Panc1 (cell line): Measurements from ENCODE around the gene ADCY2. TPM values are rescaled to one million over a fixed set of nuclear protein-coding genes. Genes with fewer than 3 reads are reported as not detected.

Experiments used
- ATAC-seq: fragments of 200-7000 bp; cut with Tn5 transposase; 2 replicates; pipeline ENCODE4 v1.9.1; 2020; ENCODE audit warnings: mild to moderate bottlenecking, moderate library complexity
- BruUV-seq: library from RNA; stranded (reverse); fragments of 400-500 nt; replicated peaks from 2 replicates; lab custom pipeline; 2021; lab: Mats Ljungman, UMichigan
- CTCF ChIA-PET: fragments of 300-600 bp; sonication (Branson Sonifier 250); formaldehyde crosslinking; loops from one replicate; lab custom pipeline; 2022; ENCODE audit warnings: antibody characterized with exemption; lab: Charles Lee
- POLR2A ChIA-PET: fragments of 300-600 bp; sonication (Branson Sonifier 250); formaldehyde crosslinking; loops from one replicate; lab custom pipeline; 2022; ENCODE audit warnings: antibody characterized with exemption; lab: Charles Lee
- DNase-seq: peaks from one replicate; pipeline ENCODE4 v3.0.0-alpha.2; 2010; ENCODE audit warnings: low read depth, low spot score
- H3K27ac ChIP-seq: 2 replicates; pipeline ENCODE4 v1.5.1; 2011; ENCODE audit warnings: mild to moderate bottlenecking, low read length, inconsistent platforms
- H3K27me3 ChIP-seq: fragments of 200-500 bp; sonication (Bioruptor generic); 2 replicates; pipeline ENCODE4 v1.6.0; 2014; ENCODE audit warnings: low read length, inconsistent platforms; ENCODE audit not compliant: control insufficient read depth, insufficient read depth
- H3K36me3 ChIP-seq: fragments of 200-500 bp; sonication (Bioruptor generic); 2 replicates; pipeline ENCODE4 v1.5.1; 2014; ENCODE audit warnings: inconsistent platforms, mild to moderate bottlenecking, low read length, moderate library complexity; ENCODE audit not compliant: control insufficient read depth, insufficient read depth
- H3K4me1 ChIP-seq: 2 replicates; pipeline ENCODE4 v1.5.1; 2011; ENCODE audit warnings: inconsistent platforms, mild to moderate bottlenecking, low read length, moderate library complexity; ENCODE audit not compliant: control insufficient read depth, insufficient read depth
- H3K4me3 ChIP-seq, 2 experiments: 2 replicates each; pipeline ENCODE4 v1.5.1; 2011 to 2012; ENCODE audit warnings: low read depth in 2 of 2, low read length in 2 of 2, mild to moderate bottlenecking in 2 of 2, inconsistent platforms in 1 of 2, moderate library complexity in 1 of 2
- H3K9me3 ChIP-seq: fragments of 200-500 bp; sonication (Bioruptor generic); 2 replicates; pipeline ENCODE4 v1.5.1; 2014; ENCODE audit warnings: low read depth, mild to moderate bottlenecking, inconsistent platforms, low read length, moderate library complexity; ENCODE audit not compliant: control insufficient read depth, insufficient read depth
- POLR2AphosphoS5 ChIP-seq: IDR thresholded peaks from 2 replicates; pipeline ENCODE4 v1.6.1; 2012; ENCODE audit warnings: mild to moderate bottlenecking, low read depth, low read length, moderate library complexity
- REST ChIP-seq, 2 experiments: IDR thresholded peaks; 2 replicates each; pipeline ENCODE4 v1.6.1; 2011 to 2012; ENCODE audit warnings: low read depth in 2 of 2, control low read depth in 1 of 2, low read length in 1 of 2, mild to moderate bottlenecking in 1 of 2, moderate library complexity in 1 of 2; ENCODE audit not compliant: insufficient read depth in 1 of 2
- SIN3A ChIP-seq: IDR thresholded peaks from 2 replicates; pipeline ENCODE4 v1.6.1; 2012; ENCODE audit warnings: low read depth, mild to moderate bottlenecking, low read length, moderate library complexity, borderline replicate concordance; ENCODE audit not compliant: insufficient read depth
- TCF7L2 ChIP-seq: IDR thresholded peaks from 2 replicates; pipeline ENCODE4 v1.6.1; 2011; ENCODE audit warnings: mild to moderate bottlenecking, low read depth, low read length, inconsistent platforms
- in situ Hi-C: cut with HindIII; loops from 2 replicates; pipeline ENCODE4 v1.10.0; 2016; ENCODE audit warnings: low sequenced_read_pairs, low pct_unique_long_range_greater_than_20kb
- intact Hi-C: fragments of 100-400 bp; cut with micrococcal nuclease; formaldehyde crosslinking; loops from one replicate; pipeline ENCODE4 v1.10.0; 2022; ENCODE audit not compliant: unreplicated experiment
- total RNA-seq: library from RNA; stranded (reverse); gene quantifications from one replicate; pipeline ENCODE4 v1.2.1, GENCODE V29; 2021; ENCODE audit not compliant: unreplicated experiment
- TF ChIP-seq, protein P1 (sequence below): fragments of 450-650 bp; IDR thresholded peaks from 2 replicates; pipeline ENCODE4 v1.5.1; 2017; ENCODE audit warnings: mild to moderate bottlenecking

ADCY2 gene
- total RNA-seq, 1 experiment from 2014 or later = 0.13 TPM

GRCh38 chr5:7461371-7461770 is 65.4 kb downstream of the ADCY2 start:
- H3K27ac ChIP-seq = no peak overlapping the region
- H3K36me3 ChIP-seq = no peaks in the 10 kb centered on the region
- no peak for TF ChIP-seq TCF7L2
- TF ChIP-seq, protein P1, sequence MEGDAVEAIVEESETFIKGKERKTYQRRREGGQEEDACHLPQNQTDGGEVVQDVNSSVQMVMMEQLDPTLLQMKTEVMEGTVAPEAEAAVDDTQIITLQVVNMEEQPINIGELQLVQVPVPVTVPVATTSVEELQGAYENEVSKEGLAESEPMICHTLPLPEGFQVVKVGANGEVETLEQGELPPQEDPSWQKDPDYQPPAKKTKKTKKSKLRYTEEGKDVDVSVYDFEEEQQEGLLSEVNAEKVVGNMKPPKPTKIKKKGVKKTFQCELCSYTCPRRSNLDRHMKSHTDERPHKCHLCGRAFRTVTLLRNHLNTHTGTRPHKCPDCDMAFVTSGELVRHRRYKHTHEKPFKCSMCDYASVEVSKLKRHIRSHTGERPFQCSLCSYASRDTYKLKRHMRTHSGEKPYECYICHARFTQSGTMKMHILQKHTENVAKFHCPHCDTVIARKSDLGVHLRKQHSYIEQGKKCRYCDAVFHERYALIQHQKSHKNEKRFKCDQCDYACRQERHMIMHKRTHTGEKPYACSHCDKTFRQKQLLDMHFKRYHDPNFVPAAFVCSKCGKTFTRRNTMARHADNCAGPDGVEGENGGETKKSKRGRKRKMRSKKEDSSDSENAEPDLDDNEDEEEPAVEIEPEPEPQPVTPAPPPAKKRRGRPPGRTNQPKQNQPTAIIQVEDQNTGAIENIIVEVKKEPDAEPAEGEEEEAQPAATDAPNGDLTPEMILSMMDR = no peak
- no peak for TF ChIP-seq REST (IDR thresholded peaks at IDR 0.05; ENCODE audit: insufficient read depth in 1 of 2, low read depth in 2 of 2, low read length in 1 of 2)
- TF ChIP-seq SIN3A = no peak
- TF ChIP-seq POLR2AphosphoS5 = no peak
- in situ Hi-C loops (no loop called here), intact Hi-C loops (no loop called here)
- no peak for DNase-seq
- ChIA-PET CTCF (no interaction called here), POLR2A (no interaction called here)
- ATAC-seq = no peak
- H3K27me3 ChIP-seq = no peaks in the 10 kb centered on the region
- no peaks in the 10 kb centered on the region for H3K4me1 ChIP-seq
- no TSS peak for BruUV-seq
- no peak overlapping the region for H3K4me3 ChIP-seq
- H3K9me3 ChIP-seq = no peaks in the 10 kb centered on the region

GRCh38 chr5:7462758-7463157 is 66.8 kb downstream of the ADCY2 start:
- intact Hi-C loops = no loop called here
- no peaks in the 10 kb centered on the region for H3K27me3 ChIP-seq
- ATAC-seq = no peak
- BruUV-seq = no TSS peak
- no peaks in the 10 kb centered on the region for H3K4me1 ChIP-seq
- TF ChIP-seq TCF7L2 = no peak
- no peak for TF ChIP-seq SIN3A
- no peak for TF ChIP-seq POLR2AphosphoS5
- TF ChIP-seq, protein P1 = no peak
- no peak for TF ChIP-seq REST (IDR thresholded peaks at IDR 0.05; ENCODE audit: insufficient read depth in 1 of 2, low read depth in 2 of 2, low read length in 1 of 2)
- ChIA-PET POLR2A (no interaction called here), CTCF (no interaction called here)
- in situ Hi-C loops = no loop called here
- DNase-seq = no peak
- no peaks in the 10 kb centered on the region for H3K36me3 ChIP-seq
- no peak overlapping the region for H3K27ac ChIP-seq
- no peak overlapping the region for H3K4me3 ChIP-seq
- no peaks in the 10 kb centered on the region for H3K9me3 ChIP-seq
